PFSK-1 (cell line): ENCODE results near the gene IGF2BP2. TPM values are rescaled to one million over a fixed set of nuclear protein-coding genes. Genes with fewer than 3 reads are reported as not detected.

ENCODE experiments used
- FOXP2 ChIP-seq: optimal IDR thresholded peaks from 2 replicates; pipeline ENCODE3; 2011; ENCODE audit warnings: borderline replicate concordance, control low read depth, inconsistent platforms; ENCODE audit not compliant: insufficient read depth; ENCODE audit errors: extremely low read length, extremely low read depth
- POLR2AphosphoS5 ChIP-seq: IDR thresholded peaks from 2 replicates; pipeline ENCODE4 v1.6.1; 2012; ENCODE audit warnings: low read depth, mild to moderate bottlenecking, control low read depth, low read length, moderate library complexity
- SIN3A ChIP-seq: IDR thresholded peaks from 2 replicates; pipeline ENCODE4 v1.6.1; 2012; ENCODE audit warnings: mild to moderate bottlenecking, low read length, moderate library complexity, borderline replicate concordance; ENCODE audit not compliant: insufficient read depth
- TAF1 ChIP-seq: IDR thresholded peaks from 2 replicates; pipeline ENCODE4 v1.6.1; 2012; ENCODE audit warnings: low read length, control low read depth, borderline replicate concordance; ENCODE audit not compliant: insufficient read depth
- polyA plus RNA-seq: library from polyadenylated mRNA; unstranded; fragments of >200 nt; gene quantifications from one replicate; pipeline ENCODE4 v1.2.1, GENCODE V29; 2012; ENCODE audit warnings: low read depth, missing spikeins; ENCODE audit not compliant: insufficient read length
- TF ChIP-seq, protein P1 (sequence below), 2 experiments: IDR thresholded peaks; 2 replicates each; pipeline versions ENCODE4 v1.6.1 to v1.8.0; 2011 to 2012; ENCODE audit warnings: low read depth in 2 of 2, low read length in 2 of 2, control low read depth in 1 of 2, inconsistent platforms in 1 of 2, mild to moderate bottlenecking in 1 of 2, moderate library complexity in 1 of 2; ENCODE audit not compliant: insufficient read depth in 1 of 2

IGF2BP2 gene
- 52.0 TPM for polyA plus RNA-seq

DNA sequence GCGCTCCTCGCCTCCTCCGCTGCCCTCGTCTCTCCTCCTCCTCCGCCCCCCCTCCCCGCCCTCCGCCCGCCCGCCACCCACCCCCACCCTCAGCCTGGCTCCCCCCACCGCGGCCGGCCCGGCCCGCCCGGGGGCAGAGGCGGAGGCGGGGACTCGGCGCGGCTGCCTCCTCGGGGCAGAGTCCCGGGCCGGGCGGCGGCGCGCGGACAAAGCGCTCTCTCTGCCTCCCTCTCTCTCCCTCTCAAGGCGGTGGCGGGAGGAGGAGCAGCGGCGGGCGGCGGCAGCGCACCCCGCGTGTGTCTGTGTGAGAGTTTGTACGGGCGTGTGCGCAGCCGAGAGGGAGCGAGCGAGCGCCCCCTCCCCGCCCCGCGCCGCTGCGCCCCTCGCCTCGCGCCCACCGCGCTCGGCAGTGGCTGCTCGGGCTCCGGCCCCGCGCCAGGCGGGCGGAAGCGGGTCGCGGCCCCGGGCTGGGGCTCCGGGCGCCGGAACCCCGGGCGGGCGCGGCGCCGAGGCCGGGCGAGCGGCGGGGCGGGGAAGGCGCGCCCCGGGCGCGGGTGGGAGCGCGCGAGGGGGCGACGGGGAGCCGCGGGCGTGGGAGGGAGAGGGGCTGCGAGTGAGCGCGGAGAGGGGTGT, at the start of gene IGF2BP2:
Gene IGF2BP2, minus strand, starts transcription at position 37 of the 633 bp plus-strand sequence. CDS start 82 bp downstream, outside the sequence.
- TF ChIP-seq SIN3A (no peak), FOXP2 (peak; percentile 32), TAF1 (no peak), POLR2AphosphoS5 (no peak; the same call in 1 of the 2 replicates)
- TF ChIP-seq, protein P1, sequence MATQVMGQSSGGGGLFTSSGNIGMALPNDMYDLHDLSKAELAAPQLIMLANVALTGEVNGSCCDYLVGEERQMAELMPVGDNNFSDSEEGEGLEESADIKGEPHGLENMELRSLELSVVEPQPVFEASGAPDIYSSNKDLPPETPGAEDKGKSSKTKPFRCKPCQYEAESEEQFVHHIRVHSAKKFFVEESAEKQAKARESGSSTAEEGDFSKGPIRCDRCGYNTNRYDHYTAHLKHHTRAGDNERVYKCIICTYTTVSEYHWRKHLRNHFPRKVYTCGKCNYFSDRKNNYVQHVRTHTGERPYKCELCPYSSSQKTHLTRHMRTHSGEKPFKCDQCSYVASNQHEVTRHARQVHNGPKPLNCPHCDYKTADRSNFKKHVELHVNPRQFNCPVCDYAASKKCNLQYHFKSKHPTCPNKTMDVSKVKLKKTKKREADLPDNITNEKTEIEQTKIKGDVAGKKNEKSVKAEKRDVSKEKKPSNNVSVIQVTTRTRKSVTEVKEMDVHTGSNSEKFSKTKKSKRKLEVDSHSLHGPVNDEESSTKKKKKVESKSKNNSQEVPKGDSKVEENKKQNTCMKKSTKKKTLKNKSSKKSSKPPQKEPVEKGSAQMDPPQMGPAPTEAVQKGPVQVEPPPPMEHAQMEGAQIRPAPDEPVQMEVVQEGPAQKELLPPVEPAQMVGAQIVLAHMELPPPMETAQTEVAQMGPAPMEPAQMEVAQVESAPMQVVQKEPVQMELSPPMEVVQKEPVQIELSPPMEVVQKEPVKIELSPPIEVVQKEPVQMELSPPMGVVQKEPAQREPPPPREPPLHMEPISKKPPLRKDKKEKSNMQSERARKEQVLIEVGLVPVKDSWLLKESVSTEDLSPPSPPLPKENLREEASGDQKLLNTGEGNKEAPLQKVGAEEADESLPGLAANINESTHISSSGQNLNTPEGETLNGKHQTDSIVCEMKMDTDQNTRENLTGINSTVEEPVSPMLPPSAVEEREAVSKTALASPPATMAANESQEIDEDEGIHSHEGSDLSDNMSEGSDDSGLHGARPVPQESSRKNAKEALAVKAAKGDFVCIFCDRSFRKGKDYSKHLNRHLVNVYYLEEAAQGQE (IDR thresholded peaks at IDR 0.05; ENCODE audit: insufficient read depth in 1 of 2, low read depth in 2 of 2, low read length in 2 of 2) = no peak

DNA sequence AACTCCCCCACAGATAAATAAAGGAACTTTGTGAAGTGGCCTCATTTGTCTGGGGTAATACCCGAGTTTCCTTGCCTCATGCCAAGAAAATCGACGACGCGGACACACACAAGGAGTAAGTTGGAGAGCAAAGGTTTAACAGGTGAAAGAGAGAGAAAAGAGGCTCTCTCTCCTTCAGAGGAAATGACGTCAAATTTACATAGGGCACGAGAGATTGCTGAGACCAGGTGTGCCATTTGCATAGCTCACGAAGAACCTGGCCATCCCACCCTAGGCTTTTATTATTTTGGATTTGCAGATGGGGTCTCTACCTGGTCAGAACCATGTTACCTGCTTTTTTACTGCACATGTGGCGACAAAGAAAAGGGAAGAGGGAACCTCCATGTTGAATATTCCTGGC, 49.3 kb upstream of the IGF2BP2 start:
- TF ChIP-seq, protein P1 (IDR thresholded peaks at IDR 0.05; ENCODE audit: insufficient read depth in 1 of 2, low read depth in 2 of 2, low read length in 2 of 2) = no peak
- TF ChIP-seq TAF1 (no peak), FOXP2 (no peak), SIN3A (no peak), POLR2AphosphoS5 (no peak)

DNA sequence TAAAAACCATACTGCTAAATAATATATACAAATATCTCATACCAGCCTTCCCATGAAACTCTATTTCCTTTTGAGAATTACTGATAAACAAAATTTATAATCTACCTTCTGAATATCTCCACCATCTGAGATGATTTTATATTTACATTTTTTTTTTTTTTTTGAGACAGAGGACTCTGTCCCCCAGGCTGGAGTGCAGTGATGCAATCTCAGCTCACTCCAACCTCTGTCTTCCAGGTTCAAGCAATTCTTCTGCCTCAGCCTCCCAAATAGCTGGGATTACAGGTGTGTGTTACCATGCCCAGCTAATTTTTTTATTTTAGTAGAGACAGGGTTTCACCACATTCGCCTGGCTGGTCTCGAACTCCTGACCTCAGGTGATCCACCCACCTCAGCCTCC, 42.8 kb upstream of the IGF2BP2 start:
- TF ChIP-seq POLR2AphosphoS5 (no peak), SIN3A (no peak), TAF1 (no peak), FOXP2 (no peak)
- TF ChIP-seq, protein P1 (IDR thresholded peaks at IDR 0.05; ENCODE audit: insufficient read depth in 1 of 2, low read depth in 2 of 2, low read length in 2 of 2) = no peak

DNA sequence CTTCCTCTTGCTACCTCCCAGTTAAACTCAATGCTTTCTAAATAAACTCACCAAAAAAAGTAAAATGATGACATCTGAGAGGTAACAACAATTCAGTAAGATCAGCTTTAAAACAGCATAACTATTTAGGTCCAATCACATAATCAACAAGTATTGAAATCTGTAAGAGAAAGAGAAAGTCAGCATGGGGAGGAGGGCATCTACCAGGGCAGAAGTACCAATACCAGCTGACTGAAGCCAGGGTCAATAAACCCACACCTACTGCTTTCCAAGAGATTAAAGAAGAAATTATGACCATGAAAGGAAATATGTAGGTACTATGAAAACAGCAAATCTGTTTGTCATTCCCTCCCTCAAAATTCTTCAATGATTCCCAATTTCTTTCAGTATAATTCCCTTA, 42.2 kb upstream of the IGF2BP2 start:
- TF ChIP-seq POLR2AphosphoS5 = no peak
- TF ChIP-seq, protein P1 (IDR thresholded peaks at IDR 0.05; ENCODE audit: insufficient read depth in 1 of 2, low read depth in 2 of 2, low read length in 2 of 2) = no peak
- no peak for TF ChIP-seq FOXP2
- no peak for TF ChIP-seq SIN3A
- TF ChIP-seq TAF1 = no peak

DNA sequence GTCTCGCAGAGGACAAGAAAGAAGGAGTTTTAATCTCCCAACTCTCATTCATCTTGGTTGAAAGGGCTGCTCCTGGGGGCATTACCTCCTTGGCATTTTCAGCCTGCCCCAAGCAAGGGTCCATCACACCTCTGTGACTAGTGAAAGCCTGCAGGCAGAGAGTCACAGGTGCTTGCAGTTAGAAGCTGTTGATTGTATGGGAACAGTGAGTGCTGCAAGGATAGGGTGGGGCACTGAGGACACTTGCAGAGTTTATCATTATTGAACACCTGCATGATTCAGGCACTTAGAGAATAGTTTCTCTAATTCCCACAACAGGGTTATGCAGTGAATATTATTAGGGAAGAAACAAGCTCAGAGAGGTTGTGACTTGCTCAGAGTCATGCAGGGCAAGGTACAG, 41.7 kb upstream of the IGF2BP2 start:
- no peak for TF ChIP-seq FOXP2
- TF ChIP-seq, protein P1 (IDR thresholded peaks at IDR 0.05; ENCODE audit: insufficient read depth in 1 of 2, low read depth in 2 of 2, low read length in 2 of 2) = no peak
- TF ChIP-seq TAF1 = no peak
- no peak for TF ChIP-seq SIN3A
- TF ChIP-seq POLR2AphosphoS5 = no peak
